Type B pancreatic cell (in vitro differentiated cells): ENCODE results near the gene IDH3A. TPM values are rescaled to one million over a fixed set of nuclear protein-coding genes. Genes with fewer than 3 reads are reported as not detected.

ENCODE experiments used
- DNase-seq: peaks from one replicate; pipeline ENCODE4 v3.0.0; 2021; ENCODE audit warnings: mixed read lengths; ENCODE audit not compliant: unreplicated experiment; ENCODE audit errors: extremely low spot score
- H3K27ac Mint-ChIP-seq: 2 replicates; pipeline ENCODE4 v1.8.0; 2021; ENCODE audit warnings: mild to moderate bottlenecking, mixed read lengths
- H3K27me3 Mint-ChIP-seq: 2 replicates; pipeline ENCODE4 v1.8.0; 2021; ENCODE audit warnings: mixed read lengths
- H3K36me3 Mint-ChIP-seq: 2 replicates; pipeline ENCODE4 v1.8.0; 2021; ENCODE audit warnings: mixed read lengths
- H3K4me1 Mint-ChIP-seq: one replicate; pipeline ENCODE4 v1.8.0; 2021; ENCODE audit warnings: mixed read lengths; ENCODE audit not compliant: unreplicated experiment
- H3K4me3 Mint-ChIP-seq: 2 replicates; pipeline ENCODE4 v1.8.0; 2021; ENCODE audit warnings: mild to moderate bottlenecking, mixed read lengths
- H3K9me3 Mint-ChIP-seq: 2 replicates; pipeline ENCODE4 v1.8.0; 2021; ENCODE audit warnings: mixed read lengths
- CTCF ChIP-seq: fragments of 200-600 bp; sonication (generic); conservative IDR thresholded peaks from 2 replicates; pipeline ENCODE4 v1.5.0; 2021; ENCODE audit warnings: antibody characterized with exemption, mild to moderate bottlenecking
- total RNA-seq: library from RNA; stranded (reverse); gene quantifications from 2 replicates; pipeline ENCODE4 v1.2.1, GENCODE V29; 2021; ENCODE audit warnings: low replicate concordance

IDH3A gene
- total RNA-seq, 1 donor from 2014 or later = 66.5 TPM

GRCh38 chr15:78177447-78177873 lies 28.3 kb downstream of the IDH3A start:
- DNase-seq = peak; percentile 60
- peak; percentile 83 for TF ChIP-seq CTCF
- Mint-ChIP-seq H3K4me3 (no peak overlapping the region), H3K9me3 (no peaks in the 10 kb centered on the region), H3K4me1 (no peaks in the 10 kb centered on the region), H3K27ac (no peak overlapping the region), H3K36me3 (peaks cover 4% of the 10 kb centered on the region), H3K27me3 (peaks cover 2% of the 10 kb centered on the region)

GRCh38 chr15:78178064-78178463 lies 28.9 kb downstream of the IDH3A start:
- TF ChIP-seq CTCF = no peak
- no peak overlapping the region for H3K4me3 Mint-ChIP-seq
- no peaks in the 10 kb centered on the region for H3K4me1 Mint-ChIP-seq

GRCh38 chr15:78179286-78179840 lies 30.2 kb downstream of the IDH3A start:
- no peak for TF ChIP-seq CTCF
- no peak overlapping the region for H3K27ac Mint-ChIP-seq
- H3K4me3 Mint-ChIP-seq = no peak overlapping the region
- no peaks in the 10 kb centered on the region for H3K4me1 Mint-ChIP-seq
- DNase-seq = peak; percentile 55
- H3K36me3 Mint-ChIP-seq = no peaks in the 10 kb centered on the region
- no peaks in the 10 kb centered on the region for H3K9me3 Mint-ChIP-seq
- H3K27me3 Mint-ChIP-seq = peaks cover 2% of the 10 kb centered on the region

More at GRCh38 chr15:78178064-78178463, 28.9 kb downstream of the IDH3A start:
- Mint-ChIP-seq H3K36me3 (no peaks in the 10 kb centered on the region), H3K9me3 (no peaks in the 10 kb centered on the region), H3K27me3 (peaks cover 2% of the 10 kb centered on the region), H3K27ac (no peak overlapping the region)
- DNase-seq = no peak

GRCh38 chr15:78179906-78180305 lies 30.7 kb downstream of the IDH3A start:
- DNase-seq = peak; percentile 6
- Mint-ChIP-seq H3K27ac (no peak overlapping the region), H3K4me1 (no peaks in the 10 kb centered on the region), H3K9me3 (no peaks in the 10 kb centered on the region), H3K4me3 (no peak overlapping the region), H3K27me3 (peaks cover 2% of the 10 kb centered on the region), H3K36me3 (no peaks in the 10 kb centered on the region)
- TF ChIP-seq CTCF = no peak

GRCh38 chr15:78182336-78182700 lies 33.2 kb downstream of the IDH3A start:
- no peak overlapping the region for H3K4me3 Mint-ChIP-seq

More at GRCh38 chr15:78182336-78182700, 33.2 kb downstream of the IDH3A start:
- no peak for TF ChIP-seq CTCF
- DNase-seq = no peak
- Mint-ChIP-seq H3K27me3 (no peaks in the 10 kb centered on the region), H3K4me1 (no peaks in the 10 kb centered on the region), H3K27ac (no peak overlapping the region), H3K36me3 (no peaks in the 10 kb centered on the region), H3K9me3 (no peaks in the 10 kb centered on the region)
